Measurements from ENCODE around the gene BICD2. TPM values are rescaled to one million over a fixed set of nuclear protein-coding genes. Genes with fewer than 3 reads are reported as not detected.

BICD2 gene
- total RNA-seq, 1 donor from 2014 or later = 29.1 TPM

GRCh38 chr9:92734931-92735635 is 29.6 kb downstream of the BICD2 start:
- no peaks in the 10 kb centered on the region for H3K27me3 ChIP-seq
- DNase-seq (ENCODE audit: low spot score in 2 of 2) = peak in 1 of 2 donors; percentile 53
- peaks cover 6 to 16% of the 10 kb centered on the region in 2 donors for H3K4me1 ChIP-seq
- TF ChIP-seq, protein P1, sequence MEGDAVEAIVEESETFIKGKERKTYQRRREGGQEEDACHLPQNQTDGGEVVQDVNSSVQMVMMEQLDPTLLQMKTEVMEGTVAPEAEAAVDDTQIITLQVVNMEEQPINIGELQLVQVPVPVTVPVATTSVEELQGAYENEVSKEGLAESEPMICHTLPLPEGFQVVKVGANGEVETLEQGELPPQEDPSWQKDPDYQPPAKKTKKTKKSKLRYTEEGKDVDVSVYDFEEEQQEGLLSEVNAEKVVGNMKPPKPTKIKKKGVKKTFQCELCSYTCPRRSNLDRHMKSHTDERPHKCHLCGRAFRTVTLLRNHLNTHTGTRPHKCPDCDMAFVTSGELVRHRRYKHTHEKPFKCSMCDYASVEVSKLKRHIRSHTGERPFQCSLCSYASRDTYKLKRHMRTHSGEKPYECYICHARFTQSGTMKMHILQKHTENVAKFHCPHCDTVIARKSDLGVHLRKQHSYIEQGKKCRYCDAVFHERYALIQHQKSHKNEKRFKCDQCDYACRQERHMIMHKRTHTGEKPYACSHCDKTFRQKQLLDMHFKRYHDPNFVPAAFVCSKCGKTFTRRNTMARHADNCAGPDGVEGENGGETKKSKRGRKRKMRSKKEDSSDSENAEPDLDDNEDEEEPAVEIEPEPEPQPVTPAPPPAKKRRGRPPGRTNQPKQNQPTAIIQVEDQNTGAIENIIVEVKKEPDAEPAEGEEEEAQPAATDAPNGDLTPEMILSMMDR (IDR thresholded peaks at IDR 0.05) = no peak
- H3K36me3 ChIP-seq = no peaks in the 10 kb centered on the region
- H3K9me3 ChIP-seq = no peaks in the 10 kb centered on the region
- H3K27ac ChIP-seq = no peak overlapping the region
- H3K4me3 ChIP-seq = no peak overlapping the region
- intact Hi-C loops (cut with DNase I) = no loop called here

GRCh38 chr9:92730897-92731296 is 33.7 kb downstream of the BICD2 start:
- DNase-seq (ENCODE audit: low spot score in 2 of 2) = peak in 1 of 2 donors; percentile 46
- Histone ChIP-seq H3K4me1 (no peaks in the 10 kb centered on the region), H3K27ac (no peak overlapping the region), H3K36me3 (peaks cover 13 to 19% of the 10 kb centered on the region in 2 donors), H3K27me3 (no peaks in the 10 kb centered on the region), H3K9me3 (no peaks in the 10 kb centered on the region), H3K4me3 (no peak overlapping the region)
- TF ChIP-seq, protein P1 (IDR thresholded peaks at IDR 0.05) = no peak
- intact Hi-C loops (cut with DNase I) = no loop called here

- TF ChIP-seq, protein P1 (IDR thresholded peaks at IDR 0.05) = no peak
- Histone ChIP-seq H3K4me3 (no peak overlapping the region), H3K4me1 (no peaks in the 10 kb centered on the region), H3K27me3 (no peaks in the 10 kb centered on the region), H3K27ac (no peak overlapping the region), H3K36me3 (peaks cover 13 to 24% of the 10 kb centered on the region in 2 donors), H3K9me3 (no peaks in the 10 kb centered on the region)
- DNase-seq (ENCODE audit: low spot score in 2 of 2) = no peak
- intact Hi-C loops (cut with DNase I) = no loop called here
These were observed 34.9 kb downstream of the BICD2 start for GRCh38 chr9:92729735-92730155.

DNA sequence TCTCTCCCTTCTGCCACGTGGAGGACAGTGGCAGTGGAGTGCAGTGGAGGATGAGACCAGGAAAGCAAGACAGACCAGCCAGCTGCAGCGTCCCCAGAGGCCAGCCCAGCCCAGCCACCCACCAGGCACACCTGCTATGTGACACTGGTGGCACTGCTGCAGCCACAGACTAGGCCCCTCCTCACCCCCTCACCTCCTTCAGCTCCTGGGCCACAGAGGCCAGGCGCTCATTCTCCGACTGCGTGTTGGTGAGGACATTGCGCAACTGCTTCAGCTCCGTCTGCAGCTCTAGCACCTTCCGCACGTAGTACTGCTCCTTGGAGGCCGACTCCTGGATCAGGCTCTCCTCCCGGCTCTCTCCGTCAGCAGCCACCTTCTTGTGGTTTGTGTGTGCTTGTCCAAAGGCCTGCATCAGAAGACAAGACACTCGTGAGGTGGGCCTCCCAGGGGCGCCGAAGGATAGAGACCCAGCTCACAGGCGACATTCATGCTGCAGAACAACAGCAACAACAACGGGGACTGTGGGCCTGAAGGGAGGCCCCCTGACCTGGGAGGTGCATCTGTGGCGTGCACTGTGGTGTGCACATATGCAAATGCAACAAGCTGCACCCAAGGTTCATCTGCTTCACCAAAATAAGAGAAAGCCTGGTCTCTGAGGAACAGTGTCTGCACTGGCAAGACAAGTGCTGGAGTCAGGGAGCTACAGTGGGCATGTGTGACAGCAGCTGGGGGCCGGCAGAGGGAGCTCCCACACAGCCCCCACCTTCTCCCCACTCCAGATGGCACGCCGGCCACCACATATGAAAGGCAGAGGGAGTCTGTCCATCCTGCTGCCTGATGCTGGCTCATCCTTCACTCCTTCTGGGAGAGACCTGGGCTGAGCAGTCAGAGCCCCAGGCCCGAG is 35.5 kb downstream of the BICD2 start:
- DNase-seq (ENCODE audit: low spot score in 2 of 2) = peak in 1 of 2 donors; percentile 51
- H3K27me3 ChIP-seq = no peaks in the 10 kb centered on the region
- TF ChIP-seq, protein P1 (IDR thresholded peaks at IDR 0.05) = no peak
- H3K4me1 ChIP-seq = no peaks in the 10 kb centered on the region
- H3K4me3 ChIP-seq = no peak overlapping the region
- H3K9me3 ChIP-seq = no peaks in the 10 kb centered on the region
- no peak overlapping the region for H3K27ac ChIP-seq
- intact Hi-C loops (cut with DNase I) = no loop called here
- peaks cover 17 to 29% of the 10 kb centered on the region in 2 donors for H3K36me3 ChIP-seq

GRCh38 chr9:92727716-92728700 is 36.6 kb downstream of the BICD2 start:
- TF ChIP-seq, protein P1 (IDR thresholded peaks at IDR 0.05) = no peak
- Histone ChIP-seq H3K27ac (no peak overlapping the region), H3K27me3 (no peaks in the 10 kb centered on the region), H3K4me3 (no peak overlapping the region), H3K4me1 (no peaks in the 10 kb centered on the region), H3K9me3 (no peaks in the 10 kb centered on the region), H3K36me3 (peaks cover 17 to 30% of the 10 kb centered on the region in 2 donors)
- no peak for DNase-seq (ENCODE audit: low spot score in 2 of 2)
- intact Hi-C loops (cut with DNase I) = no loop called here

All from ascending aorta (tissue), 2 donors.